ENCODE data around the gene ABCA9.
"Not testable (repeated sequence)": the region's sequence is repeated elsewhere in the genome, so short reads cannot be mapped to it uniquely, and the experiment has no call there.

Gene ABCA9

GRCh38 chr17:69018022-69018615 is 42.6 kb downstream of the ABCA9 start:
- Histone ChIP-seq H3K79me2 (ENCODE audit: control insufficient read depth, insufficient read depth, low read length) (no peaks in the 10 kb centered on the region), H4K5ac (ENCODE audit: low read length) (no peak overlapping the region), H3K4me2 (ENCODE audit: low read length) (no peak overlapping the region), H3K23ac (ENCODE audit: low read length) (no peak overlapping the region), H3K4ac (ENCODE audit: low read depth, low read length) (no peak overlapping the region), H4K8ac (ENCODE audit: low read depth, low read length) (no peak overlapping the region), H3K4me1 (ENCODE audit: control insufficient read depth, low read depth, low read length) (no peaks in the 10 kb centered on the region), H3K27ac (ENCODE audit: low read depth, low read length) (no peak overlapping the region), H3K27me3 (ENCODE audit: insufficient read depth, low read length, poor library complexity) (no peaks in the 10 kb centered on the region), H3K56ac (ENCODE audit: low read length) (no peak overlapping the region), H2BK120ac (ENCODE audit: low read depth, low read length) (no peak overlapping the region), H3K79me1 (ENCODE audit: low read length) (no peaks in the 10 kb centered on the region), H2BK15ac (replicated peaks; ENCODE audit: low read depth) (no peak overlapping the region), H2AK5ac (ENCODE audit: low read length) (no peak overlapping the region), H2BK5ac (ENCODE audit: low read length) (no peak overlapping the region), H3K4me3 (ENCODE audit: low read length) (no peak overlapping the region), H3K36me3 (ENCODE audit: control insufficient read depth, insufficient read depth, low read length) (no peaks in the 10 kb centered on the region), H3K9ac (ENCODE audit: low read length) (no peak overlapping the region), H3K18ac (ENCODE audit: low read length) (no peak overlapping the region)
- WGBS (ENCODE audit: extremely low coverage, insufficient coverage, low lambda C conversion rate): no CpG with 5 or more reads among the region's 3 CpGs
- DNase-seq: no peak

- Histone ChIP-seq H4K5ac (ENCODE audit: low read length) (no peak overlapping the region), H3K4me2 (ENCODE audit: low read length) (no peak overlapping the region), H2BK120ac (ENCODE audit: low read depth, low read length) (no peak overlapping the region), H3K4me1 (ENCODE audit: control insufficient read depth, low read depth, low read length) (no peaks in the 10 kb centered on the region), H3K4me3 (ENCODE audit: low read length) (no peak overlapping the region), H3K9ac (ENCODE audit: low read length) (no peak overlapping the region), H4K8ac (ENCODE audit: low read depth, low read length) (no peak overlapping the region), H3K36me3 (ENCODE audit: control insufficient read depth, insufficient read depth, low read length) (no peaks in the 10 kb centered on the region), H3K56ac (ENCODE audit: low read length) (no peak overlapping the region), H2BK5ac (ENCODE audit: low read length) (no peak overlapping the region), H3K23ac (ENCODE audit: low read length) (no peak overlapping the region), H3K4ac (ENCODE audit: low read depth, low read length) (no peak overlapping the region), H2BK15ac (replicated peaks; ENCODE audit: low read depth) (no peak overlapping the region), H3K79me2 (ENCODE audit: control insufficient read depth, insufficient read depth, low read length) (no peaks in the 10 kb centered on the region), H3K18ac (ENCODE audit: low read length) (no peak overlapping the region), H3K27ac (ENCODE audit: low read depth, low read length) (no peak overlapping the region), H2AK5ac (ENCODE audit: low read length) (no peak overlapping the region), H3K27me3 (ENCODE audit: insufficient read depth, low read length, poor library complexity) (no peaks in the 10 kb centered on the region), H3K79me1 (ENCODE audit: low read length) (no peaks in the 10 kb centered on the region)
- no CpG with 5 or more reads among the region's 2 CpGs for WGBS (ENCODE audit: extremely low coverage, insufficient coverage, low lambda C conversion rate)
- DNase-seq: no peak
These were observed 45.1 kb downstream of the ABCA9 start for GRCh38 chr17:69015631-69016030.

DNA sequence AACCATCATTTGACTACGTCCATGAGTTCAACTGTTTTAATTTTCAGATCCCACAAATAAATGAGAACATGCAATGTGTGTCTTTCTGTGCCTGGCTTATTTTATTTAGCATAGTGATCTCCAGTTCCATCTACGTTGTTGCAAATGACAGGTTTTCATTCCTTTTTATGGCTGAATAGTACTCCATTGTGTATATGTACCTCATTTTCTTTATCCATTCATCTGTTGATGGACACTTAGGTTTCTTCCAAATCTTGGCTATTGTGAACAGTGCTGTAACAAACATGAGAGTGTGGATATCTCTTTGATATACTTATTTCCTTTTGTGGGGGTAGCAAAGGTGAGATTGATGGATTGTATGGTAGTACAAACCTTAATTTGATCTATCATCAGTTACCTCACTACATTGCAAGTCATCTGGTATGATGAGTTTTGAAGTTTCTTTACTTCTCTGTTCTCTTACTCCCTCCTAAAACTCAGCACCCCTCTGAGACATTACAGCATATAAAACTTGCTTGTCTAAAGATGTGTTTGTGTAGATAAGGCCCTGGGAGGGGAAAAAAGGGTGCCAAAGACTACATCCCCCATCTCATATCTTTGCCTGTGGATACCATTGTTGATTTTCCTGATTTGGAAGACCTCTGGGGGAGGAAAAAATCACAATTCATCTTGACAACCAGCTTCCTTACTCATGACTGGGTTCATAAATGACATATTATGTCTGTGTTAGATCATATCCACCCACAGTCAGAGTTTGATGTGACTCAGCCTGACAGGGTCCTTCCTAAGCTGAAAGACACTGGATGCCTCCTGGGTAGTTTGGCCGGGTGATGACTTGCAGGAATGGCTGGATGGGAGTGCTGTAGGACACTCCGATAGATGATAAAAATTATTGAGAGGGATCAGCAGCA is 47.6 kb downstream of the ABCA9 start:
- Histone ChIP-seq H3K4ac (ENCODE audit: low read depth, low read length) (no peak overlapping the region), H4K8ac (ENCODE audit: low read depth, low read length) (no peak overlapping the region), H3K27ac (ENCODE audit: low read depth, low read length) (no peak overlapping the region), H3K18ac (ENCODE audit: low read length) (no peak overlapping the region), H2BK120ac (ENCODE audit: low read depth, low read length) (no peak overlapping the region), H3K4me2 (ENCODE audit: low read length) (no peak overlapping the region), H3K27me3 (ENCODE audit: insufficient read depth, low read length, poor library complexity) (no peaks in the 10 kb centered on the region), H3K9ac (ENCODE audit: low read length) (no peak overlapping the region), H3K79me1 (ENCODE audit: low read length) (no peaks in the 10 kb centered on the region), H2AK5ac (ENCODE audit: low read length) (no peak overlapping the region), H3K4me1 (ENCODE audit: control insufficient read depth, low read depth, low read length) (no peaks in the 10 kb centered on the region), H2BK15ac (replicated peaks; ENCODE audit: low read depth) (no peak overlapping the region), H3K23ac (ENCODE audit: low read length) (no peak overlapping the region), H4K5ac (ENCODE audit: low read length) (no peak overlapping the region), H3K56ac (ENCODE audit: low read length) (no peak overlapping the region), H3K4me3 (ENCODE audit: low read length) (no peak overlapping the region), H2BK5ac (ENCODE audit: low read length) (no peak overlapping the region), H3K79me2 (ENCODE audit: control insufficient read depth, insufficient read depth, low read length) (no peaks in the 10 kb centered on the region), H3K36me3 (ENCODE audit: control insufficient read depth, insufficient read depth, low read length) (no peaks in the 10 kb centered on the region)
- no CpG with 5 or more reads among the region's 4 CpGs for WGBS (ENCODE audit: extremely low coverage, insufficient coverage, low lambda C conversion rate)
- DNase-seq: no peak

DNA sequence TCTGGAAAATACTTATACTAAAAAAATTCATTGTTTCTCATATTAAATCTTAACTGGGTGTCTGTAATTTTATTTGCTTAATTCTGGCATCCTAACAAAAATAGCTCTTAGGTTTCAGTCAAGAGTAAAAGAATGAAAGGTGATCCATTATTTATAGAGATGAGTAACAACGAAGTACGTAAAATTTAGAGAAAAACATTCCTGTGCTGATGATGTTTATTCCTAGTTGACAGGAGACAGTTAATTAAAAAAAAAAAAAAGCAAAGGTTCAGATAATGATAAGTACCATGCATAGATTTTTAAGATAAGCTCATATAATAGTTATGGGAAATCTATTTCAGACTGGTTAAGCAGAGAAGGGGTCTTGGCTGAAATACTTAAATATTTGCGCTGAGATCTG is 50.8 kb downstream of the ABCA9 start:
- Histone ChIP-seq H3K79me2 (ENCODE audit: control insufficient read depth, insufficient read depth, low read length) (no peaks in the 10 kb centered on the region), H3K4me2 (ENCODE audit: low read length) (no peak overlapping the region), H3K36me3 (ENCODE audit: control insufficient read depth, insufficient read depth, low read length) (no peaks in the 10 kb centered on the region), H3K4ac (ENCODE audit: low read depth, low read length) (no peak overlapping the region), H3K9ac (ENCODE audit: low read length) (no peak overlapping the region), H2BK15ac (replicated peaks; ENCODE audit: low read depth) (no peak overlapping the region), H3K23ac (ENCODE audit: low read length) (no peak overlapping the region), H4K8ac (ENCODE audit: low read depth, low read length) (no peak overlapping the region), H3K79me1 (ENCODE audit: low read length) (no peaks in the 10 kb centered on the region), H3K56ac (ENCODE audit: low read length) (no peak overlapping the region), H3K4me1 (ENCODE audit: control insufficient read depth, low read depth, low read length) (no peaks in the 10 kb centered on the region), H3K27me3 (ENCODE audit: insufficient read depth, low read length, poor library complexity) (no peaks in the 10 kb centered on the region), H2BK5ac (ENCODE audit: low read length) (no peak overlapping the region), H2AK5ac (ENCODE audit: low read length) (no peak overlapping the region), H3K4me3 (ENCODE audit: low read length) (no peak overlapping the region), H2BK120ac (ENCODE audit: low read depth, low read length) (no peak overlapping the region), H3K18ac (ENCODE audit: low read length) (no peak overlapping the region), H4K5ac (ENCODE audit: low read length) (no peak overlapping the region), H3K27ac (ENCODE audit: low read depth, low read length) (no peak overlapping the region)
- no CpG with 5 or more reads among the region's 3 CpGs for WGBS (ENCODE audit: extremely low coverage, insufficient coverage, low lambda C conversion rate)
- no peak for DNase-seq

DNA sequence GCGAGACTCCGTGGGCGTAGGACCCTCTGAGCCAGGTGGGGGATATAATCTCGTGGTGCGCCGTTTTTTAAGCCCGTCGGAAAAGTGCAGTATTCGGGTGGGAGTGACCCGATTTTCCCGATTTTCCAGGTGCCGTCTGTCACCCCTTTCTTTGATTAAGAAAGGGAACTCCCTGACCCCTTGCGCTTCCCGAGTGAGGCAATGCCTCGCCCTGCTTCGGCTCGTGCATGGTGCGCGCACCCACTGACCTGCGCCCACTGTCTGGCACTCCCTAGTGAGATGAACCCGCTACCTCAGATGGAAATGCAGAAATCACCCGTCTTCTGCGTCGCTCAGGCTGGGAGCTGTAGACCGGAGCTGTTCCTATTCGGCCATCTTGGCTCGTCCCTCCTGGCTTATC is 56.0 kb downstream of the ABCA9 start:
- H2BK15ac ChIP-seq (replicated peaks; ENCODE audit: low read depth); H3K4me3 ChIP-seq (ENCODE audit: low read length); H2BK5ac ChIP-seq (ENCODE audit: low read length); H3K27me3 ChIP-seq (ENCODE audit: insufficient read depth, low read length, poor library complexity); H3K4me1 ChIP-seq (ENCODE audit: control insufficient read depth, low read depth, low read length); H3K27ac ChIP-seq (ENCODE audit: low read depth, low read length); H3K79me1 ChIP-seq (ENCODE audit: low read length); H3K36me3 ChIP-seq (ENCODE audit: control insufficient read depth, insufficient read depth, low read length); H3K23ac ChIP-seq (ENCODE audit: low read length); H3K4me2 ChIP-seq (ENCODE audit: low read length); H2AK5ac ChIP-seq (ENCODE audit: low read length); H3K4ac ChIP-seq (ENCODE audit: low read depth, low read length); H3K56ac ChIP-seq (ENCODE audit: low read length); DNase-seq; H3K79me2 ChIP-seq (ENCODE audit: control insufficient read depth, insufficient read depth, low read length); H4K5ac ChIP-seq (ENCODE audit: low read length); H4K8ac ChIP-seq (ENCODE audit: low read depth, low read length); H2BK120ac ChIP-seq (ENCODE audit: low read depth, low read length); H3K9ac ChIP-seq (ENCODE audit: low read length): not testable (repeated sequence)
- no CpG with 5 or more reads among the region's 27 CpGs for WGBS (ENCODE audit: extremely low coverage, insufficient coverage, low lambda C conversion rate)
- H3K18ac ChIP-seq (ENCODE audit: low read length): peak overlapping the region; percentile 47
